Activated CD4-positive, alpha-beta T cell treated with anti-CD3 and anti-CD28 coated beads for 36 hours (primary cell): Measurements from ENCODE around the gene TAS2R40. TPM values are rescaled to one million over a fixed set of nuclear protein-coding genes. Genes with fewer than 3 reads are reported as not detected.
A peak's percentile ranks its signal among the peaks of the same experiment; 100 is the strongest.

Experiments
- ATAC-seq: fragments of 200-7000 bp; cut with Tn5 transposase; one replicate; pipeline ENCODE4 v1.10.0; 2021; ENCODE audit warnings: mild to moderate bottlenecking, moderate library complexity
- CTCF ChIA-PET: fragments of 350-600 bp; sonication (Branson Sonifier 250); formaldehyde crosslinking; loops from one replicate; lab custom pipeline; 2021; ENCODE audit warnings: antibody characterized with exemption; lab: Charles Lee
- POLR2A ChIA-PET: fragments of 350-600 bp; sonication (Branson Sonifier 250); formaldehyde crosslinking; loops from one replicate; lab custom pipeline; 2021; ENCODE audit warnings: antibody characterized with exemption, inconsistent platforms; lab: Charles Lee
- DNase-seq: peaks from one replicate; pipeline ENCODE4 v3.0.0-alpha.2; 2020
- H3K27ac Mint-ChIP-seq: one replicate; pipeline ENCODE4 v1.8.0; 2021; ENCODE audit warnings: mixed read lengths
- H3K27me3 Mint-ChIP-seq: one replicate; pipeline ENCODE4 v1.8.0; 2021; ENCODE audit warnings: mixed read lengths
- H3K36me3 Mint-ChIP-seq: one replicate; pipeline ENCODE4 v1.8.0; 2021; ENCODE audit warnings: low read depth, mixed read lengths
- H3K4me1 Mint-ChIP-seq: one replicate; pipeline ENCODE4 v1.8.0; 2021; ENCODE audit warnings: mixed read lengths
- H3K4me3 Mint-ChIP-seq: one replicate; pipeline ENCODE4 v1.8.0; 2021; ENCODE audit warnings: mild to moderate bottlenecking, moderate library complexity, mixed read lengths
- H3K9me3 Mint-ChIP-seq: one replicate; pipeline ENCODE4 v1.8.0; 2021; ENCODE audit warnings: low read depth, mixed read lengths
- intact Hi-C, 2 experiments: fragments of 100-400 bp; cut with DNase I in 1 of 2; cut with micrococcal nuclease in 1 of 2; formaldehyde crosslinking; loops; one replicate each; pipeline versions ENCODE4 v1.14.2 to v1.15.1; 2022 to 2024; cut with DNase I, micrococcal nuclease
- total RNA-seq, 2 experiments: library from RNA; stranded (reverse); gene quantifications; one replicate each; pipeline ENCODE4 v1.2.3, GENCODE V29; 2021

Gene TAS2R40
- total RNA-seq, 2 experiments from 2014 or later, result not detected

- peaks cover 28% of the 10 kb centered on the region for H3K36me3 Mint-ChIP-seq
- no peaks in the 10 kb centered on the region for H3K27me3 Mint-ChIP-seq
- no peak overlapping the region for H3K4me3 Mint-ChIP-seq
- ATAC-seq, result no peak
- intact Hi-C loops, result no loop called here
- no peak overlapping the region for H3K27ac Mint-ChIP-seq
- peaks cover 18% of the 10 kb centered on the region for H3K9me3 Mint-ChIP-seq
- ChIA-PET CTCF (interaction anchor here (0.9 to 2.6 kb wide), 7 partner anchors 9 to 58 kb away, joined by 3 to 19 read pairs (median 6); partner anchors contain the start of gene GSTK1), POLR2A (no interaction called here)
- DNase-seq, result no peak
- H3K4me1 Mint-ChIP-seq, result peaks cover 75% of the 10 kb centered on the region
Measured at GRCh38 chr7:143248761-143249354, 27.0 kb downstream of the TAS2R40 start.

DNA sequence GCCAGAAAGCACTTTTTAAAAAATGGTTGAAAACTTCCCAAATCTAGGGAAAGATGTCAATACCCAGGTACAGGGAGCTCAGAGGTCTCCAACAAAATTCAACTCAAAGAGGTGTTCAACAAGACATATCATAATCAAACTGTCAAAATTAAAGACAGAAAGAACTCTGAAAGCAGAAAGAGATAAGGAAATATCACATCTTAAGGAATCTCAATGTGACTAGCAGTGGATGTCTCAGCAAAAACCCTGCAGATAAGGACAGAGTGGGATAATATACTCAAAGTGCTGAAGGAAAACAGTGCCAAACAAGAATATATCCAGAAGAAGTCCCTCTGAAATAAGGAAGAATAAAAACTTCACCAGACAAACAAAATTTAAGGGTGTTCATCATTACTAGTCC is 28.4 kb downstream of the TAS2R40 start:
- CTCF ChIA-PET, result interaction anchor here (0.7 to 2.6 kb wide), 12 partner anchors 9 to 895 kb away, joined by 3 to 19 read pairs (median 4); partner anchors contain the start of gene GSTK1
- POLR2A ChIA-PET, result no interaction called here
- intact Hi-C loops, result no loop called here
- Mint-ChIP-seq H3K9me3 (peaks cover 23% of the 10 kb centered on the region), H3K27ac (peak overlapping the region; percentile 52), H3K4me1 (peaks cover 74% of the 10 kb centered on the region), H3K4me3 (no peak overlapping the region), H3K36me3 (peaks cover 34% of the 10 kb centered on the region), H3K27me3 (no peaks in the 10 kb centered on the region)
- ATAC-seq, result no peak
- DNase-seq, result no peak

- POLR2A ChIA-PET, result no interaction called here
- ATAC-seq, result peak; percentile 16
- peak overlapping the region; percentile 9 for H3K4me3 Mint-ChIP-seq
- H3K36me3 Mint-ChIP-seq, result peaks cover 36% of the 10 kb centered on the region
- CTCF ChIA-PET, result interaction anchor here (0.6 to 8.4 kb wide), 8 partner anchors 8 to 128 kb away, joined by 3 to 62 read pairs (median 7); no protein-coding TSS in a partner anchor
- H3K9me3 Mint-ChIP-seq, result peaks cover 22% of the 10 kb centered on the region
- no peaks in the 10 kb centered on the region for H3K27me3 Mint-ChIP-seq
- DNase-seq, result no peak
- H3K4me1 Mint-ChIP-seq, result peaks cover 73% of the 10 kb centered on the region
- peak overlapping the region; percentile 64 for H3K27ac Mint-ChIP-seq
- intact Hi-C loops, result no loop called here
Measured at GRCh38 chr7:143250822-143251221, 29.0 kb downstream of the TAS2R40 start.

DNA sequence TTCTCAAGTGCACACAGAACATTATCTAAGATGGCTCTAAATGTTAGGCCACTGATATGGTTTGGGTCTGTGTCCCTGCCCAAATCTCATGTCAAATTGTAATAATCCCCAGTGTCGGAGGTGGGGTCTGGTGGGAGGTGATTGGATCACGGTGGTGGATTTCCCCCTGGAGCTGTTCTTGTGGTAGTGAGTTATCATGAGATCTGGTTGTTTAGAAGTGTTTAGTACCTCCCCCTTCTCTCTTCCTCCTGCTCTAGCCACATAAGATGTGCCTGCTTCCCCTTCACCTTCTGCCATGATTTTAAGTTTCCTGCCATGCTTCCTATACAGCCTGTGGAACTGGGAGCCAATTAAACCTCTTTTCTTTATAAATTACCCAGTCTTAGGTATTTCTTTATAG is 30.2 kb downstream of the TAS2R40 start:
- ChIA-PET CTCF (interaction anchor here (0.6 to 8.4 kb wide), 3 partner anchors 9 to 21 kb away, joined by 3 to 62 read pairs (median 5); no protein-coding TSS in a partner anchor), POLR2A (no interaction called here)
- Mint-ChIP-seq H3K27ac (peak overlapping the region; percentile 55), H3K9me3 (peaks cover 20% of the 10 kb centered on the region), H3K4me3 (no peak overlapping the region), H3K27me3 (no peaks in the 10 kb centered on the region), H3K36me3 (peaks cover 32% of the 10 kb centered on the region), H3K4me1 (peaks cover 70% of the 10 kb centered on the region)
- ATAC-seq (peak; percentile 53), DNase-seq (no peak)
- intact Hi-C loops, result loop anchor here in 1 of 2 experiments (1.0 kb wide), 1 partner anchor 12 kb away; no protein-coding TSS in a partner anchor

- intact Hi-C loops, result loop anchor here in 1 of 2 experiments (5.0 kb wide), 1 partner anchor 127 kb away; the partner anchor contains the start of gene ZYX
- CTCF ChIA-PET, result interaction anchor here (0.6 to 8.4 kb wide), 9 partner anchors 10 to 456 kb away, joined by 3 to 62 read pairs (median 3); partner anchors contain the start of gene CASP2
Measured at GRCh38 chr7:143255564-143255963, 33.7 kb downstream of the TAS2R40 start.

GRCh38 chr7:143256325-143256724 is 34.5 kb downstream of the TAS2R40 start:
- intact Hi-C loops, result loop anchor here in 1 of 2 experiments (5.0 kb wide), 1 partner anchor 126 kb away; the partner anchor contains the start of gene ZYX
- POLR2A ChIA-PET, result no interaction called here
- Mint-ChIP-seq H3K27me3 (no peaks in the 10 kb centered on the region), H3K36me3 (peaks cover 20% of the 10 kb centered on the region), H3K9me3 (peaks cover 11% of the 10 kb centered on the region), H3K4me1 (peaks cover 67% of the 10 kb centered on the region), H3K27ac (peak overlapping the region; percentile 35), H3K4me3 (no peak overlapping the region)
- CTCF ChIA-PET, result interaction anchor here (0.7 to 8.4 kb wide), 4 partner anchors 16 to 43 kb away, joined by 3 to 62 read pairs (median 12); no protein-coding TSS in a partner anchor
- peak; percentile 30 for ATAC-seq
- no peak for DNase-seq

More at GRCh38 chr7:143255564-143255963, 33.7 kb downstream of the TAS2R40 start:
- Mint-ChIP-seq H3K4me1 (peaks cover 71% of the 10 kb centered on the region), H3K4me3 (no peak overlapping the region), H3K36me3 (peaks cover 22% of the 10 kb centered on the region), H3K9me3 (peaks cover 11% of the 10 kb centered on the region), H3K27me3 (no peaks in the 10 kb centered on the region), H3K27ac (no peak overlapping the region)
- ATAC-seq (no peak), DNase-seq (no peak)
- POLR2A ChIA-PET, result no interaction called here

DNA sequence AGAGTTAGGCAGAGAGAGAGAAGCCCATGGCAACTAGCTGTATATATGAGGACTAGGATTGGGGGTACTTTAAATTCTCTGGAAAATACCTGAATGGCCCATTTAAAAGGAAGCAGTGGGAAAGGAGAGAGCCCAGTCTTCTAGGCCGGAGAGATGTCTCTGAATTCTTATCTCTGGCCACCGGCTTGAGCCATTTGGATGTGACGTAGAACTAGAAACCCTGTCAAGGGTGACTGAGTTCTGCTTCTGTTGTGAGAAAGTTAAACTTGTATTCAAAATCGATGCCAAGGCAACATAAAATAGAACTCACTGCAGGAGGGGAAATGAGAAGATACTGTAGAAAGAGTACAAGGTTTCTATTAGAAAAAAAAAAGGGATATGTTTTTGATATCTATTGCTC is 35.1 kb downstream of the TAS2R40 start:
- ChIA-PET CTCF (interaction anchor here (1.5 to 8.4 kb wide), 4 partner anchors 16 to 53 kb away, joined by 5 to 62 read pairs (median 12); no protein-coding TSS in a partner anchor), POLR2A (no interaction called here)
- Mint-ChIP-seq H3K4me3 (no peak overlapping the region), H3K36me3 (peaks cover 18% of the 10 kb centered on the region), H3K27me3 (no peaks in the 10 kb centered on the region), H3K27ac (no peak overlapping the region), H3K9me3 (peaks cover 11% of the 10 kb centered on the region), H3K4me1 (peaks cover 66% of the 10 kb centered on the region)
- ATAC-seq (no peak), DNase-seq (no peak)
- intact Hi-C loops, result loop anchor here in 1 of 2 experiments (5.0 kb wide), 1 partner anchor 125 kb away; the partner anchor contains the start of gene ZYX

GRCh38 chr7:143257501-143257900 is 35.7 kb downstream of the TAS2R40 start:
- H3K27me3 Mint-ChIP-seq, result no peaks in the 10 kb centered on the region
- ChIA-PET CTCF (interaction anchor here (1.5 to 8.4 kb wide), 5 partner anchors 16 to 52 kb away, joined by 3 to 62 read pairs (median 7); no protein-coding TSS in a partner anchor), POLR2A (no interaction called here)
- peaks cover 14% of the 10 kb centered on the region for H3K36me3 Mint-ChIP-seq
- ATAC-seq (no peak), DNase-seq (no peak)
- peaks cover 64% of the 10 kb centered on the region for H3K4me1 Mint-ChIP-seq
- H3K27ac Mint-ChIP-seq, result peak overlapping the region; percentile 47
- peaks cover 10% of the 10 kb centered on the region for H3K9me3 Mint-ChIP-seq
- intact Hi-C loops, result loop anchor here in 1 of 2 experiments (5.0 kb wide), 1 partner anchor 125 kb away; the partner anchor contains the start of gene ZYX
- H3K4me3 Mint-ChIP-seq, result no peak overlapping the region

DNA sequence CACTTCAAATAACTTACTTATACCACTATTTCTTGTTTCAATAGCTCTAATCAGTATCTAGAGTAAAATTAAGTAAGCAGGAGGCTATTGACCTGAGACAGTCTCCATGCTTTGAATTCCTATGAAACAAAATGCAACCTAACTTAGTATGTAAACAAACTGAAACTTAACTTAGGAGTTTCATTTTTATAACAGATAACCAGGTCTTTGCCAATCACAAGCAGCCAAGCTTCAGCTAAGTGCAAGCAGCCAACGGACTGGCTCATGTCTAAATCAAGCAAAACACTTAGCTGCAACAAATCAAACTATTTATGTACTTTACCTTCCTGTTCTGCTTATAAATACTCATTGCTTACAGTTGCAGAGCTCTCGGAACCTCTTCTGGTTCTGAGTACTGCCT is 37.0 kb downstream of the TAS2R40 start:
- H3K4me3 Mint-ChIP-seq, result peak overlapping the region; percentile 37
- H3K36me3 Mint-ChIP-seq, result peaks cover 14% of the 10 kb centered on the region
- H3K27me3 Mint-ChIP-seq, result no peaks in the 10 kb centered on the region
- H3K4me1 Mint-ChIP-seq, result peaks cover 65% of the 10 kb centered on the region
- CTCF ChIA-PET, result interaction anchor here (0.6 to 8.4 kb wide), 7 partner anchors 9 to 52 kb away, joined by 3 to 62 read pairs (median 4); no protein-coding TSS in a partner anchor
- intact Hi-C loops, result loop anchor here in 1 of 2 experiments (5.0 kb wide), 1 partner anchor 123 kb away; the partner anchor contains the start of gene ZYX
- peak; percentile 44 for DNase-seq
- peak overlapping the region; percentile 90 for H3K27ac Mint-ChIP-seq
- POLR2A ChIA-PET, result interaction anchor here (1.4 kb wide), 1 partner anchor 121 kb away, joined by 3 read pairs; no protein-coding TSS in a partner anchor
- peaks cover 5% of the 10 kb centered on the region for H3K9me3 Mint-ChIP-seq
- ATAC-seq, result peak; percentile 47

GRCh38 chr7:143259765-143260164 is 37.9 kb downstream of the TAS2R40 start:
- DNase-seq, result no peak
- Mint-ChIP-seq H3K4me3 (no peak overlapping the region), H3K9me3 (no peaks in the 10 kb centered on the region), H3K27me3 (no peaks in the 10 kb centered on the region), H3K4me1 (peaks cover 69% of the 10 kb centered on the region), H3K27ac (peak overlapping the region; percentile 79), H3K36me3 (peaks cover 18% of the 10 kb centered on the region)
- POLR2A ChIA-PET, result no interaction called here
- CTCF ChIA-PET, result interaction anchor here (0.7 to 2.4 kb wide), 7 partner anchors 10 to 781 kb away, joined by 3 to 11 read pairs (median 8); no protein-coding TSS in a partner anchor
- no peak for ATAC-seq
- intact Hi-C loops, result loop anchor here in 1 of 2 experiments (5.0 kb wide), 1 partner anchor 123 kb away; the partner anchor contains the start of gene ZYX

GRCh38 chr7:143261901-143262300 is 40.1 kb downstream of the TAS2R40 start:
- CTCF ChIA-PET, result interaction anchor here (0.8 to 2.4 kb wide), 7 partner anchors 12 to 155 kb away, joined by 3 to 11 read pairs (median 6); no protein-coding TSS in a partner anchor
- intact Hi-C loops, result loop anchor here in 1 of 2 experiments (2.0 kb wide), 1 partner anchor 21 kb away; no protein-coding TSS in a partner anchor
- peaks cover 28% of the 10 kb centered on the region for H3K36me3 Mint-ChIP-seq
- POLR2A ChIA-PET, result no interaction called here
- H3K27me3 Mint-ChIP-seq, result no peaks in the 10 kb centered on the region
- no peaks in the 10 kb centered on the region for H3K9me3 Mint-ChIP-seq
- H3K4me3 Mint-ChIP-seq, result no peak overlapping the region
- H3K4me1 Mint-ChIP-seq, result peaks cover 66% of the 10 kb centered on the region
- H3K27ac Mint-ChIP-seq, result peak overlapping the region; percentile 98
- no peak for ATAC-seq
- DNase-seq, result no peak
